GM21381 (cell line): ENCODE results near the gene IL6R.

ENCODE experiments used
- ATAC-seq: cut with Tn5 transposase; IDR thresholded peaks from one replicate; pipeline ENCODE4 v1.9.1; 2021; ENCODE audit warnings: mild to moderate bottlenecking, moderate library complexity; ENCODE audit not compliant: unreplicated experiment

The IL6R gene

GRCh38 chr1:154423988-154424326 lies 18.8 kb downstream of the IL6R start:
- ATAC-seq = no peak

- no peak for ATAC-seq
These were observed 20.0 kb downstream of the IL6R start for GRCh38 chr1:154425172-154425571.

- no peak for ATAC-seq
These were observed 22.3 kb downstream of the IL6R start for GRCh38 chr1:154427173-154428139.

GRCh38 chr1:154429118-154429517 lies 24.0 kb downstream of the IL6R start:
- no peak for ATAC-seq

GRCh38 chr1:154429841-154430611 lies 24.9 kb downstream of the IL6R start:
- ATAC-seq = no peak

DNA sequence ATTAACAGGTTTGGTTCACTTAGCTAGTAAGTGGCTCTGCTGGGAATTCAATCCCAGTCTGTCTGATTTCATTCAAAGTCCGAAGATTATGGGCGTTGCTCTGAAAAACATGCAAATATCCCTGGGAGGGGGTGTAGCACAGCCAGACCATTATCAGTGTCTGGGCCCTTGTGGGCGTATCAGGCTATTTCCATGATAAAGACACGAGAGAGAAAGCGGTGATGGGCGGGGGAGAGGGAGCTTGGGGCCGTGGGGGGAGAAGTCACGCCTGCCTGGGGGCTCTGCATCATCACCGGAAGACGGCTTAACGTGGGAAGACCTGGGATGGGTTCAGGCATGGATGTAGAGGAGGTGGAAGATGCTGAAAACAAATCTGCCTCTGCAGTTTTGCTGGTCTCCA lies 25.8 kb downstream of the IL6R start:
- no peak for ATAC-seq

GRCh38 chr1:154431586-154432373 lies 26.6 kb downstream of the IL6R start:
- no peak for ATAC-seq

DNA sequence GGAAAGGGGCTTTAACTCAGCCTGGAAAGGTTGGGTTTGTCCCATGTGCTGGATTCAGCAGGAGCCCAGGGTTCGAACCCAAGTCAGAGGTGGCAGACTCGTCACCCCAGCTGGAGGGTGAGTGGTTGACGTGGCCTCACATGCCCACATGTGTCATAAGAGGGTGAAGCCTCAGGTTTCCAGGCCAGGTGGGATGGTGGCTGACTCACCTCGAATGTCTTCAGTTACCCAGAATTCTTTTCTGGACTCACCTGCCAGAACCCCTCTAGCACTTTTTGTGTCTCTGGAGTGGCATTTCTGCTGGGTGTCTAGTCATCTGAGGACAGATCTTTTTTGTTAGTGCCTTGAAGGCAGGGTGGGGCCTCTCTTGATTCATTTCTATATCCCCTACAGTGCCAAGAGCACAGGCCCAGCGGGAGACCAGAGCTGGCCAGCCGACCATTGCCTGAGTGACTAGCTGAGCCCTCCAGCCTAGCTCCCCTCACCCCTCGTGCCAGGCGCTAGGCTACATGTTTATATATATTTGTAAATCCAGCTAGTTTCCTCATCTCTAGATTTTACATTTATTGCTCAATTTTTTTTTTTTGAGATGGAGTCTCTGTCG lies 28.1 kb downstream of the IL6R start:
- no peak for ATAC-seq

- no peak for ATAC-seq
These were observed 29.4 kb downstream of the IL6R start for GRCh38 chr1:154434346-154435085.

GRCh38 chr1:154435599-154436200 lies 30.6 kb downstream of the IL6R start:
- no peak for ATAC-seq

DNA sequence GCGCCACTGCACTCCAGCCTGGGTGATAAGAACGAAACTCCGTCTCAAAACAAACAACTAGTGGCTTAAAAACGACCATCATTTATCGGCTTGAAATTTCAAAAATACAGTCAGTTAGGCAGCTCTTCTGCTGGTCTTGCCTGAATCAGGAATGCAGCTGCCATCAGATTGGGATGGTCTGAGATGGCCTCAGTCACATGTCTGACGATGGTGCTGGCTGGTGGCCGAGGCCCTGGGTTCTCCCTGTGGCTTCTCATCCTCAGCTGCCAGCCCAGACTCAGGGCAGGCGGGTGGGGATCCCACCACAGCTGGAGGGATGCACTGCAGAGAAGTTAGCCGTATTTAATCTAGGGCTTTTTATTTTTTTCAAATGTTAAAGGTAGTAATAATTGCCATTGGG lies 31.3 kb downstream of the IL6R start:
- ATAC-seq = no peak

DNA sequence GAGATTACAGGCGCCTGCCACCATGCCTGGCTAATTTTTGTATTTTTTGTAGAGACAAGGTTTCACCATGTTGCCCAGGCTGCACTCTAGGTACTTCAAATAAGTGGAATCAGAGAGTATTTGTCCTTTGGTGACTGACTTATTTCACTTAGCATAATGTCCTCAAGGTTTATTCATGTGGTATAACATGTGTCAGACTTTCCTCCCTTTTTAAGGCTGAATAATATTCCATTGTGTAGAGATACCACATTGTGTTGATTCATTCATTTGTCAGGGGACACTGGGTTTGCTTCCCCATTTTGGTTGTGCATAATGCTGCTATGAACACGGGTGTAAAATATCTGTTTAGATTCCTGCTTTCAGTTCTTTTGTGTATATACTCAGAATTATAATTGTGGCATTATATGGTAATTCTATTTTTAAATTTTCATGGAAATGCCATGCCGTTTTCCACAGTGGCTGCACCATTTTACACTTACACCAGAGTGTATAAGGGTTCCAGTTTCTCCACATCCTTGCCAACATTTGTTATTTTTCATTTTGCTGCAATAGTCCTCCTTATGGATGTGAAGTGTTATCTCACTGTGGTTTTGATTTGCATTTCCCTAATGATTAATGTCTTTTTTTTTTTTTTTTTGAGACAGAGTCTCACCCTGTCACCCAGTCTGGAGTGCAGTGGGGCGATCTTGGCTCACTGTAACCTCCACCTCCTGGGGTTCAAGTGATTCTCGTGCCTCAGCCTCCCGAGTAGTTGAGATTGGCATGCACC lies 35.1 kb downstream of the IL6R start:
- ATAC-seq = no peak

- no peak for ATAC-seq
These were observed 36.2 kb downstream of the IL6R start for GRCh38 chr1:154441241-154441888.

DNA sequence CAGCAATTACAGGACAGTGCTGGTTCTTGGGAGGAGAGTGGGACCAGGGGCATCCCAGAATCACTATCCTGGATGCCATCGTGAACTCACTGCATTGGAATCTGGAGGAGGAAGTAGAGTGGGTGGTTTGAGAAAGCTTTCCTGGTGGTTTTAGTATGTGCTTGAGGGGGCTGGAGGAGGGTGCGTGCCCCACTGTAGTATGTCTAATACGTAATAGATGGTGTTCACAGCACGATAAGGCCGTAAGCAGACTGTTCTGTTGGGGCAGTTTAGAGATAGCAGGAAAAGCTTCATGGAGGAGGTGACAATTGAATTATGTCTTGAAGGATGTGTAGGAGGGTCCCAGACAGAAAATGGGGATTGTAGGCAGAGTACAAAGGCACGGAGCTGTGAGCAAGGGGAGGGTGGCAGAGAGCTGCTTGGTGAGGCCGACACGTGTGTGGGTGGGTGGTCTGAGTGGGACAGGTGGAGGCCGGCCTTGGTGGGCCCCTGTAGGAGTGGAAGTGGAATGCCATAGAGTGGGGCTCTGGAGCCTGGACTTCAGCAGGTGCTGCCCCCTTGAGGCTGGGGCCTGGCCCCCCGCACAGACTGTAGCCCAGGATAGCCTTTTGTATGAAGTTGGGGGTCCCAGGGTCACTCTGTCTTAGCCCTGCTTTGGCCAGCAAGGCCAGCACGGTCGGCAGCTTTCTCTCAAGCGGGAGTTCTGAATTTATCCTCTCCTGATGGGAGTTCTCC lies 37.0 kb downstream of the IL6R start:
- no peak for ATAC-seq

- ATAC-seq = no peak
These were observed 38.3 kb downstream of the IL6R start for GRCh38 chr1:154443274-154444013.

GRCh38 chr1:154445040-154445472 lies 39.9 kb downstream of the IL6R start:
- peak; percentile 69 for ATAC-seq

GRCh38 chr1:154446292-154446691 lies 41.1 kb downstream of the IL6R start:
- ATAC-seq = no peak
